GM18502 (cell line): ENCODE measurements around the gene TBC1D7.

Experiments used
- ATAC-seq: cut with Tn5 transposase; IDR thresholded peaks from one replicate; pipeline ENCODE4 v1.9.1; 2021; ENCODE audit warnings: mild to moderate bottlenecking; ENCODE audit not compliant: unreplicated experiment, poor library complexity

Gene TBC1D7

GRCh38 chr6:13328076-13328874, at the start of gene TBC1D7:
Gene TBC1D7 (minus strand): TSS chr6:13328537. CDS start chr6:13326898, 1,639 bp downstream.
- ATAC-seq, result peak; percentile 82

DNA sequence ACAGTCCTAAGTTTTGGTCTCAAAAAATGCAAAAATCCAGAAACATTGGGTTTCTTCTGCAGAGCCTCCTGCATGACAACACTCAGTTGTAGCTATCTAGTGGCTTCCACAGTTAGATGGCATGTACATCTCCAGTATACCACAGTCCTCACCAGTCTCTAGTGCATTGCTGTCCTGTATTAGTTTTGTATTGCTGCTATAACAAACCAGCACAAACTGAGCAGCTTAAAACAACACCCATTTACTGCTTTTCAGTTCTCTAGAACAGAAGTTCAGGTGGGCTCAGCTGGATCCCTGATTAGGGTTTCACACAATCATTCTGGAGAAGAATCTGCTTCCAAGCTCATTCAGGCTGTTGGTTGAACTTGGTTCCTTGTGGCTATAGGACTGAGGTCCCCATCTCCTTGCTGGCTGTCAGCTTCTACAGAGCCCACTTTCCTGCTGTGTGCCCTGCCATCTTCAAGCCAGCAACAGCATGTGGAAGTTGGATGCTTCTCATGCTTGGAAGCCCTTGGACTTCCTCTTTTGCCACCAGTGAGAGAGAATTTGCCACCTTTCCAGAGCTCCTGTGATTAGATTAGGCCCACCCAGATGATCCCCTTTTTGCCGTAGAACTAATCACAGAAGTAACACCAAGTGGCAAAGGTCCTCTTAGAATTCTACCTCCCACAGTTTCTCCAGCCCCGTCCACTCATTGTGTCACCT, 48.9 kb upstream of the TBC1D7 start:
- no peak for ATAC-seq

DNA sequence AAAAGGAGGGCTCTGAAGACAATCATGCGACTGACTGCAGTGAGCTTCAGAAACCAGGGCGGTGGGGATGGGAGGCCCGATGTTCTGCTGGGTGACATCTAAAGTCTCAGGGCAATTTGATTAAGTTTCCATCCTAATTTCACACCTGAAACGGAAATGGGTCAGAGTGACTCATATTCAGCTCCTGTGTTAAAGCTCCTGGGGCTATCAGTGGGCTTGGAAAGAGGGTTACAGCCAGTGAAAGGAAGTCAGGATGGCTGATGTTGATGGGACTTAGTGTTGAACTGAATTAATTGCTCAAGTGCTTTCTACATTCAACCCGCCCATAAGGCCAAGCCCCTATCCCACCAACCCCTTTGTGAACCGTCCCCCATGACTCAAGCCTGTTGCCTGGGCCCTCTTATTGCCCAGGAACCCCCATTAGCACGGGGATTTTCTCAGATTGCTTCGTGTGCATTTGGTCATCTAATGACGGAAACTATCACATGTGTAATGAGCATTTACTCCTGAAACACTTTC, 47.1 kb upstream of the TBC1D7 start:
- ATAC-seq, result peak; percentile 77

DNA sequence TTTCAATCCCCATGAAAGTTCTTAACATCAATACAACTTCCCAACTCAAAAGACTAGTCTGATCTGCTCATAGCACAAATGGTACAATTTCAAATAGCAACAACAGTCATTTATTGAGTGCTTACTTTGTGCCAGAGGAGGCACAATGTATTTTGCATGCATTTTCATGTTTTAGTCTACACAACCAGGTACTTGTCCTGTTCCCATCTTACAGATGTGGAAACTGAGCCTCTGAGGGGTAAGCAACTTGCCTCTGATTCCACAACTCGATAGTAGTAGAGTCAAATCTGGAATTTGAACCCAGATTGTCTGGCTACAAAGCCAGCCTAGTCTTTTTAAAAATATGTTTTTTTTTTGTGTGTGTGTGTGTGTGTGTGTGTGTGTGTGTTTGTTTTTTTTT, 45.6 kb upstream of the TBC1D7 start:
- ATAC-seq, result no peak

DNA sequence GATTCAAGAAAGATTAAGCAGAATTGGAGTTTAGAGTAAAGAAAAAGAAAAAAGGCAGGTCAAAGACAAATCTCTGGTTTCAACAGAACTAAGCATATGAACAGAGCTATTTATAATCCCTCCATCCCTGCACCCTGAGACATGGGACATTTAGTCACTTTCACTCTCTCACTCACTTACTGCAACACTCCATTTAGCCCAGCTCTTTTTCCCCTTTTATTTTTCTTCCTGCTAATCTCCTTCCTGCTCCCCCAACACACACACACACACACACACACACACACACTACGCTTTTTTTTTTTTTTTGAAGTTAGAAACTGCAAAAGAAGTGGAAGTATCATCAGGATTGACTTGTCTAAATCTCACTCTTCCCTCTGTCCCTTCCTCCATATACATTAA, 45.1 kb upstream of the TBC1D7 start:
- ATAC-seq, result no peak

- no peak for ATAC-seq
These were observed 44.6 kb upstream of the TBC1D7 start for GRCh38 chr6:13372688-13373487.

- ATAC-seq, result no peak
These were observed 43.7 kb upstream of the TBC1D7 start for GRCh38 chr6:13372076-13372475.

GRCh38 chr6:13371421-13372072, 43.2 kb upstream of the TBC1D7 start:
- no peak for ATAC-seq

DNA sequence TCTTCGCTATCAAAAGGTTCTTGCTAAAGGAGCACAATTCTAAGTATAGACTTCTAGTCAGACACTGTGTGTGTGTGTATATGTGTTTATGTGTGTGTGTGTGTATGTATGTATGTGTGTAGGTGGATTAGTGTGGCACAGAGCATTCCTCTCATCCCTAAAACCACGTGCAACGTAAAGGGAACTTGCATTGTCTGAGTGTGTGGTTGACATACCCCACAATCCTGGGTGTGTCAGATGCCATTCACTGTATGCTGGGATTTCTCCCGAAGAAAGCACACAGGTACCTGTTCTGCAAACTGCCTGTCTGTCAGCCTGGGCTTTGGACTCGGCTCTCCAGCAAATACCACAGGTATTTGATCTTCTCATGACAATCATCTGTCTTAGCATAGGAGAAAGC, 42.3 kb upstream of the TBC1D7 start:
- ATAC-seq, result no peak

GRCh38 chr6:13369591-13369990, 41.3 kb upstream of the TBC1D7 start:
- ATAC-seq, result no peak

GRCh38 chr6:13368731-13369115, 40.4 kb upstream of the TBC1D7 start:
- no peak for ATAC-seq

DNA sequence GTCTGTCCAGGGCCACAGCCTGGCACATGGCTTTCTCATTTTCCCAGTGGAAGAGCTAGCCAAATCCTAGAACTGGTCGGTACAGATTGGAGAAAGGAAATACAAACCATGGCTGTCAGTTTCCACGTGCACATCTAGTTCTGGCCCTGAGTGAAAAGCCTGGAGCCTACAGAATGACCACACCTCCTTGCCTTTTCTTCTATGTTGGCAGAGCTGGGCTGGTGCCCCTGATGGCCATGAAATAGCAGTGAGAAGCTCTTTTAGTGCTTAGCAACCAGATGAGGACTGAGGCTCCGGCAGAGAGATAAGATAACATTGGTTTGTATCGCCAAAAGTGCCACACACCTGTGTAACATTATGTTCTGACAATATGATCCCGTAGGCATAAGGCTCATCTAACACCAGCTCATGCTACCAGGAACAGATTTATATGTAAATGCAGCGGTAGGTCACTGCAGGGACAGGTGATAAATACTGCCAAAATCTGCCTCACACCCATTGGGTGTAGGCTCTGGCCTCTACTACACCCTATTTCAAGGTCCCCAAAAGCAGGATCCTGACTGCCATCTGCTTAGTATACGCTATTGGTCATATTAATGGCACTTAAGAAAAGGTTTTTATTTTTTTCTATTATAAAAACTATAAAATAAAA, 39.9 kb upstream of the TBC1D7 start:
- ATAC-seq, result no peak

DNA sequence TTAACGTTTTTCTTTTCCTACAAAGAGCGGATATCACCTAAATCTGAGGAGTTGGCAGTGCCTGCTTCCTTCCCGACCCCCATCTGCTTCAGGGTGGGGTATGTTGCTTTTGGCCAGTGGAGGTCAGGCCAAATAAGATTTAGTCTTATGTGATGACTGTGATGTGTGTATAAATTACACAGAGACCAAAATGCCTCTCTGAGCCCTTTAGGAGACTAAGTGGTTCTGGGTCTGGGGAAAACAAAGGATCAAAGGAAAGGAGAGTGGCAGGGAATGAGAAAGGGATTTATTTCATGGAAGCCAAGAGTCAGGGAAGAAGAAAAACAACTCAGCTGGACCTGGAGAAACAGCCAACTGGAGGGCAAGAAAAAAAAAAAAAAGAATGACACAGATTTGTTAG, 39.1 kb upstream of the TBC1D7 start:
- no peak for ATAC-seq

DNA sequence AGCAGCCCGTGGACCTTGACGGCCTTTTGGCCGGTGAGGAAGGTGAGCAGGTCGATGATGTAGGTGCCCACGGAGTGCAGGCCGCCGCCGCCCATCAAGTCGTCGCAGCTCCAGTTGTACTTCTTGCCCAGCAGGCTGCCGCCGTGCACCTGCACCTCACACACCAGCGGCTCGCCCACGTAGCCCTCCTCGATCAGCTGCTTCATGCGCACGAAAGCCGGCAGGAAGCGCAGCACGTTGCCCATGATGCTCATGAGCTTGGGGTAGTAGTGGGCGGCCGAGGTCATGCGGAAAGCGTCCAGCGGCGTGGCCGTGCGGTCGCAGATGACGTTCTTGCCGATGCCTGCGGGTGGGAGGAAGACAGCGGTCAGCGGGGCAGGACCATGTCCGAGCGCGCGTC, 37.0 kb upstream of the TBC1D7 start:
- no peak for ATAC-seq

DNA sequence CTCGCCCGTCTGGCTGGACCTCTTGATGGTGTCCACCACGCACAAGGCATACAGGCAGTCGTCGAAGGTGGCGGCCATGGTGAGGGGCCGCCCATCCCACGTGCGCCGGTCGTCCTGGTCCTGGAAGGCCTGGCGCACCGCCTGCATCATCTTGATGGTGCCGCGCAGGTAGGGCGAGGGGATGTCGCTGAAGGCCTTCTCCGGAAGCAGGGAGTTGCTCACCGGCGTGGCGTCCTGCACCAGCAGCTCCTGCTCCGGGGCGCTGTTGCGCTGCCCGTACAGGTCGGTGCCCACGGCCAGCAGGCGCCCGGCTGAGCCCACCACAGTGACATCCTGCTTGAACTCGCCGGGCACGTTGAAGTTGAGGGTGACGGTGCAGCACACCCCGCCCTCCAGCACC, 36.5 kb upstream of the TBC1D7 start:
- ATAC-seq, result no peak

DNA sequence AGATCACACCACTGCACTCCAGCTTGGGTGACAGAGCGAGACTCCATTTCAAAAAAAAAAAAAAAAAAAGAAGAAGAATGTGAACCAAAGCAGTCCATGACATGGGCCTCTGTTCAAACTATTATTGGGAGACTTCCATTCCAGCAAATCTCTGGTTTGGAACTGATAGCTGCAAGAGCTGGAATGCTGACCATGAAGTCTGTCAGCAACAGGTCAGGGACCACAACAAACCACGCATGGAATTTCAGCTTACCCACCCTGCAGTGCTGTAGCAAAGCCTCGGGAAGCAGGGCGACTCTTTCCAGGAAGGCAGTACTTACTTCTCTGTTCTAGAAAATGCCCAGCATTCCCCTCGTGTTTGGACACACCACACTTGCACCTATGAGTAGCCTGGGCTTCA, 34.1 kb upstream of the TBC1D7 start:
- no peak for ATAC-seq

- ATAC-seq, result no peak
These were observed 32.6 kb upstream of the TBC1D7 start for GRCh38 chr6:13360671-13361540.

- no peak for ATAC-seq
These were observed 30.9 kb upstream of the TBC1D7 start for GRCh38 chr6:13359287-13359686.

DNA sequence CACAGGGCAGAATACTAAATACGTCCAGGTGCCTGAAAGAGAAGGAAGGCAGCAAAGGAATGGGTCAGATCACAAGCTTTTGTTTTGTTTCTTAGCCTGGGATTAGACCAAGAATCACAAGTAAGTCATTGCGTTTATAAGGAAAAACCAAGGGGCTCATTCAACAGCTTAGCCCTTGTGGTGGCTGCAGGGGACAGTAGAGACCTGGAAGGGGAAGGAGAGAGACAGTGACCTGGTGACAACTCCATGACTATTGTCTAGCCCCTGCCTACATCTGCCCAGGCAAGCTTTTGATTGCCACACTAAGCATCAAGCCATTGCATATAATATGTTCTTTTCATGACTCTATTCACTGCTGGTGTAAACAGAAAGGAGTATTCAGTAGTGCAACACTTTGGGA, 30.2 kb upstream of the TBC1D7 start:
- no peak for ATAC-seq
